GM21515 (cell line): ENCODE results near the gene SYNJ2.

Source experiments
- ATAC-seq: cut with Tn5 transposase; IDR thresholded peaks from one replicate; pipeline ENCODE4 v1.9.1; 2021; ENCODE audit not compliant: unreplicated experiment

The SYNJ2 gene

DNA sequence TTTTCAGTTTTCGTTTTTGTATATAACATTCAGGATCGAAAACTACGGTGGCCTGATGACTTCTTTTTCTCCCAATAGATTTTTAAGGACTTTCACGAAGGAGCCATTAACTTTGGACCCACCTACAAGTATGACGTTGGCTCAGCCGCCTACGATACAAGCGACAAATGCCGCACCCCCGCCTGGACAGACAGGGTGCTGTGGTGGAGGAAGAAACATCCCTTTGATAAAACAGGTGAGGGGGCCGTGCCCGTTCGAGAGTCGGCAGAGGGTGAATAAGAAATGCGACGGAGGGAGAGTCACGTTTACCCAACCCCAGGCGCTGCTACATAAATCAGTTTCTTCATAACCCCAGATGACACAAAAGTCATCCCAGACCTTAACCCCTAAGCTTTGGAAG lies 94.9 kb downstream of the SYNJ2 start:
- no peak for ATAC-seq

DNA sequence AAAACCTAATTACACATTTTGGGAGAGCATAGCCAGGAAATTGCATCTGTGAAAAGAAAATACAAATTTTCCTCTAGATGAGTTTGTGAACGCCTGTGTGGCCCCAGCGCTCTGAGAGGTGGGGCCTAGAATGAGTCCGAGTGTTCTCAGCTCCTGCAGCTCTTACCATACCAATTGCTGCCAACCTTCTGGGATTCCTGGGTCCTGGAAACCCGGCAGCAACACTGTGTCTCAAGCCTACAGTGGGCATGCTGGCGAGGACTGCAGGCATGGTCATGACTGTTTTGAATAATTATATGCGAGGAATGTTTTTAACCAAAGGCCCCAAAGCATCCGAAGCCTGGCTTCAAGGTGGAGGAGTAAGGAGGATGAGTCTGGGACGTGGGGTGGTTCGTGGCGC lies 96.0 kb downstream of the SYNJ2 start:
- ATAC-seq = no peak

DNA sequence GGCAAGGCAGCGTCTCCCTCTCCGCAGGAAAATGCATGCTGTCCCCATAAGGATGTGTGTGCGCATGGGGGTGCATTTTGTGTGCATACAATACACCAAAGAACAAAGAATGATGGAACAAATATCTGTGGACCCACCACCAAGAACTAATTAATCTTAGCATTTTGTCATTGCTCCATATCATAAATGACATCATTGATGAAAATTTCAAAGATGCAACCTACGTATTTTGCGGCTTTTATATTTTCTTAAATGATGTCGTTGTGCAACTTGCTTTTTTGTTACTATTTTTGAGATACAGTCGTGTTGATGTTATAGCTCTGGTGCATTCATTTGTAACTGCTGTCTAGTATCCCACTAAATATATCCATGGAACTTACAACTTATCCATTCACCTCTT lies 96.7 kb downstream of the SYNJ2 start:
- no peak for ATAC-seq

DNA sequence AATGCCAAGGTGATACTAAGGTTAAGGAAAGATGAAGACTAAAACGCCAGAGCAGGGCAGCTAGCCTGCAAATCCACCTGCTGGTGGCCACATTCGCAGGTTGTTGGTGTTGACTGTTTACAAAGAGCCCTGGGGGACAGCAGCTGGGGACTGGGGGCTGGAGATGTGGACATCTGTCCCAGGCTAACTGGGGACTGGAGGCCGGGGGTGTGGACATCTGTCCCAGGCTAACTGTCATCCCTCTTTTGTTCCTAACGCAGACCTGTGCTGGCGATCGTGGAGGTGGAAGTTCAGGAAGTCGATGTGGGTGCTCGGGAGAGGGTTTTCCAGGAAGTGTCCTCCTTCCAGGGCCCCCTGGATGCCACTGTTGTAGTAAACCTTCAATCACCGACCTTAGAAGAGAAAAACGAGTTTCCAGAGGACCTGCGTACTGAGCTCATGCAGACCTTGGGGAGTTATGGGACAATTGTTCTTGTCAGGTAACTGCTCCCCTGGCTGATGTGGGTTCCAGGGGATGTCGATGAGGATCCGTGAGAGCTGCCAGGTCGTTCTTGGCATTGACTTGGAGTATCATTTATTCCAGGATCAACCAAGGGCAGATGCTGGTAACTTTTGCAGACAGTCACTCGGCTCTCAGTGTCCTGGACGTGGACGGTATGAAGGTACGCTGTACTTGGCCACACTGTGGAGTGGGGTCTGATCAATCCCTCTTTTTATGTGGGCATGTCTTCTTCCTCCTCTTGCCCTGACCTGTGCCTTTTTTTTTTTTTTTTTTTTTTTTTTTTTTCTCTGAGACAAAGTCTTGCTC lies 99.4 kb downstream of the SYNJ2 start:
- no peak for ATAC-seq

DNA sequence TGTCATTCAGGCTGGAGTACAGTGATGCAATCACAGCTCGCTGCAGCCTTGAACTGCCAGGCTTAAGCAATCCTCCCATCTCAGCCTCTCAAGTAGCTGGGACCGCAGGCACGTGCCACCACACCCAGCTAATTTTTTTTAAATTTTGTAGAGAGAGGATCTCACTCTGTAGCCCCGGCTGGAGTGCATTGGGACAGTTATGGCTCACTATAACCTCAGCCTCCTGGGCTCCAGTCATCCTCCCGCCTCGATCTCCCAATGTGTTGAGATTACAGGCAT lies 99.9 kb downstream of the SYNJ2 start:
- ATAC-seq = no peak

DNA sequence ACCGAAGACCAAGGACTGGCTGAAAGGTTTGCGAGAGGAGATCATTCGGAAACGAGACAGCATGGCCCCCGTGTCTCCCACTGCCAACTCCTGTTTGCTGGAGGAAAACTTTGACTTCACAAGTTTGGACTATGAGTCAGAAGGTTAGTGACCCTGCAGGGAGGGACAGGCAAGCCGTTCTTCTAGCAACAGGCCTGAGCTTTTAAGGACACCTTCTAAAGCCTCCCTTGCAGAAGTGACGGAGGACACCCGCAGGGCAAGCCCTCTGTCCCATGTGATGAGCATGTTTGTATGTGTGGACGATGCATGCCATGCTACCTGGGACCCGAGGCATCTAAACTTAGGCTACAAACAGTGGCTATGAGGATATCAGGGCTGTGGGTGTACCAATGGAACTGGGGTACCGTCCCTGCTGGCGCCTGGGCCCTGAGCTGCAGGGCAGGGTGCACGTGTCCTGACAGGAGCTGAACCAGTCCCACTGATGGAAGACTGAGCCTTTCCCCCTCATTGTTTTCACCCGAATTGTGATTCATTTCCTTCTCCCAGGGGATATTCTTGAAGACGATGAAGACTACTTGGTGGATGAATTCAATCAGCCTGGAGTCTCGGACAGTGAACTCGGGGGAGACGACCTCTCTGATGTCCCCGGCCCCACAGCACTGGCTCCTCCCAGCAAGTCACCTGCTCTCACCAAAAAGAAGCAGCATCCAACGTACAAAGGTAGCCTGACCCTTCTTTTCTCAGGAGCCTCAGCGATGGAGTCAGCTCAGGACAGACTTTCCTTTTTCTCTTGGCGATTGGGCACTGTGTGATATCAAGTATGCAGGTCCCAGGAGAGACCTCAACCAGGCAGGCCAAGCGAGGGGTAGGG lies 102.0 kb downstream of the SYNJ2 start:
- no peak for ATAC-seq

DNA sequence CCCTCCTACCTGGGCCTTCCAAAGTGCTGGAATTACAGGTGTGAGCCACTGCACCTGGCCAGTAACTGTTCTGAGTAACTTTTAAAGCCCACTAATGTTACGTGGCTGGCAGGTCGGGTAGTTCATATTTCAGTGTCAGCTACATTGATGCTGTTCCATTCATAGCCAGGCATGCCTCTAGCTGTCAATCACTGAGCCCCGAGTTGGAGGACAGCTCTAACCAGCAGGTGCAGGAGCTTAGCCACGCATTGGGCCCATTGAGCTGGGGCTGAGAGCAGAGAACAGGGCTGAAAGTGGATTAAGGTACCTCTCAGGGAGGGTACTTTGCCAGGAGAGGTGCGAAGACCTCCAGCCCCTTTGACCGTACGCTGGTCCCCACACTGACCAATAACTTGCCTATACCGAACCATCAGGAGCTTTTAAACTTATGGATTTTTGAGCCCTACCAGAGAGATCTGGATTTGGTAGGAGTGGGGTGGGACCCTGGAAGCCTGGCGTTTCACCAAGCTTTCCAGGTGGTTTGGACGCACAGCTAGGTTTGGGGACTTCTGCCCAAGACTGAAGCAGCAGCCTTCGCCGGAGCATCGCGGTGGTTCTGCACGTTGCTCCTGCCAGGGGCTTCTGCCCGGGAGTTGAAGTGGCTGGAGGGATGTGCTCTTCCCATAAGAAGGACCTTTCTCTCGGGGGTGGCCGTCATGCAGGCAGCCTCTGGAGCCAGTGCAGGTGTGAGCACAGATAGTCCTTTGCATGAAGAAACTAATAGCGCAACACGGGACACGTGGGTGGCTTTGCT lies 103.8 kb downstream of the SYNJ2 start:
- ATAC-seq = no peak

DNA sequence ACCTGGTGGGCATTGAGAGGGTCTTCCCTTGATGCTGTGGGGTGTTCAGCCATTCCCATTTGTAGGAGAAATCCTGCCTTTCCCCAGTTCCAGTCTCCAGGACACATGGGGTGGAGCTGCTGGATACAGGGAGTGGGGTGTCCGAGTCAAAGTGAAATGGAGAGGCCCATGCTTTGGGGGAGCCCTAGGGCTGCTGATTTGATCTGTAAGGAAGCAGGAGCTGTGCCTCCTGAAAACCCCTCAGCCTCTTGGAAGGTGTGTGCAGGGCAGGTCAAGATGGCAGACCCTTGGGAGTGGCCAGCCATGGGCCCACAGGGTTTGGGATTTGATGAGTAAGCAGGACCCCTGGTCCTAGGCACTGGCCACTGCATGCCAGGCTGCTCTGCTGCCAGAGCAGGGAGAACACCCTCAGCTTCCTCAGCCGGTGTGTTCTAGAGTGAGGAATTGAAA lies 104.4 kb downstream of the SYNJ2 start:
- no peak for ATAC-seq

DNA sequence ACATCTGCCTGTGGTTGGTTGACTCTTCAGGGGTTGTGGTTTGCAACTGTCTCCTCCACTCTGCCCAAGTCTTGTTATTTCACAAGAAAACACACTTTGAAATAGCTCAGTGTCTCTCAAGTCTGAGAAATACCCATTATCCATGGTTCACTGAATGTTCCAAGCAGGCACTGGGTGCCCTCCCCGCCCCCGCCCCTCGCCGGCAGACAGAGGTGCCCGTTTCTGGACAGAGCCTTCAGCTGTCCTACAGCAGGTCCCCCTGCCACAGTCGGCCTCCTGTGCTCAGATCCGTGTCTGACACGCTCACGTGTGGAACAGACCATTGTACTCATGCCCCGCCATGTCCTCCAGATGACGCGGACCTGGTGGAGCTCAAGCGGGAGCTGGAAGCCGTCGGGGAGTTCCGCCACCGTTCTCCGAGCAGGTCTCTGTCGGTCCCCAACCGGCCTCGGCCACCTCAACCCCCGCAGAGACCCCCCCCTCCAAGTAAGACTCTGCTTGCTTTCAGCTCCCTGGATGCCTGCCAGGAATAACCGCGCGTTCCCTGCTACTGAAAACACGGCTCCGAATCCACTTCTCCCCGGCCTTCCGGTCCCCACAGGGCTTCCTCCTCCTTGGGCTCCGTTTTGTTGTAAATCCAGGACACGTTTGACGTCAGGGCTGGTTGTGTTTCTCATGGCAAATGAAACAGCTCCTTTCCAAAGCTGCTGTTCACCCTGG lies 105.0 kb downstream of the SYNJ2 start:
- no peak for ATAC-seq

DNA sequence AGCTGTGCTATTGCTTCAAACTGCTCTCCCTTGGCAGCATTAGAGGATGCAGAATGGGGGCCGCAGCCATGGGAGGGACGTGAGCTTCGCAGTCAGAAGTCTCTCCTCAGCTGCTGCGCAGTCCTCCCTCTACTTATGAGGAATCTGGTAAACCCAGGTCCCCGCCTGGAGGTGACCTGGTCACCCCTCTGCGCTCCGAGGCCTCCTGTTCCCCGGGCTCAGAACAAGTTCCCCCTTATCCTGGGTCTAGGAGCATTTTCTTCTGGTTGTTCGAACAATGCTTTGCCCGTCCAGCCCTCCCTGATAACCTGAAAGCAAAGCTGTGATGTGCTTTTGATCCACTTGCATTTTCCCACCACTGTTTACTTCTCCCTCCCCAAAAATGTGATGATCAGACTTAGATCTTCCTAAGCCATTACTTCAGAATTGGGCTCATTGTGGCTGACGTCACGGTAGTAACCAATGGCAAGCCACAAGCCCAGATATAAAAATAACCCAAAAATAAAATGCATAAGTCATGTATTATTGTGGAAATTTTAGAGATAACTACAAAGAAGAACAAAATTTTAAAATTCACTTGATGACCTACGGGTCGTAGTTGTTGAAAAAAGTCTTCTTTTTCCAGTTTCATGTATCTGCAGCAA lies 105.7 kb downstream of the SYNJ2 start:
- no peak for ATAC-seq

DNA sequence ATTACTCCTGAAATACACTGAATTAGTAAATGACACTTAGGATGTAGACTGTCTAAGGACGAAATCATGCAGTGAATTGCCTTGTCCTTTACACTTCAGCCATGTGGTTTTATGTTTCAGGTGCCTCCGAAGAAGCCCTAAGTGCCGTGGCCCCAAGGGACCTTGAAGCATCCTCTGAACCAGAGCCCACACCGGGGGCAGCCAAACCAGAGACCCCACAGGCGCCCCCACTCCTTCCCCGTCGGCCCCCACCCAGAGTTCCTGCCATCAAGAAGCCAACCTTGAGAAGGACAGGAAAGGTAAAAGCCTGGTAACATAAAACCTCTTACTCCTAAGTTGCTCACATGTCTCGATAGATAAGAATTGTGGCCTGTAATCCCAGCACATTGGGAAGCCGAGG lies 111.1 kb downstream of the SYNJ2 start:
- ATAC-seq = no peak

DNA sequence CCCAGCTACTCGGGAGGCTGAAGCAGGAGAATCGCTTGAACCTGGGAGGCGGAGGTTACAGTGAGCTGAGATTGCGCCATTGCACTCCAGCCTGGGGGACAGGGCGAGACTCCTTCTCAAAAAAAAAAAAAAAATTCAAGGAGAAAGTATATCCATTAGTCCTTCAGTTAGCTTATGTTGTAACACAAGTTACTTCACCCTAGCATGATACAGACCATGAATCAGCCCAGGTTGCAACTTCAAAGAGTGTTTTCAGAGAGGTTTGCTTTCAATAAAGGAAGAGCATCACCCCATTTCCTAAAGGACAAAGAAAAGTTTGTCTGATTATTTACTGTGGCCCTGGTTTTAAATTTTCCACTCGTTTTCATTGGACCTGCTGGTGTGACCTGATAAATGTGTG lies 113.4 kb downstream of the SYNJ2 start:
- ATAC-seq = no peak

DNA sequence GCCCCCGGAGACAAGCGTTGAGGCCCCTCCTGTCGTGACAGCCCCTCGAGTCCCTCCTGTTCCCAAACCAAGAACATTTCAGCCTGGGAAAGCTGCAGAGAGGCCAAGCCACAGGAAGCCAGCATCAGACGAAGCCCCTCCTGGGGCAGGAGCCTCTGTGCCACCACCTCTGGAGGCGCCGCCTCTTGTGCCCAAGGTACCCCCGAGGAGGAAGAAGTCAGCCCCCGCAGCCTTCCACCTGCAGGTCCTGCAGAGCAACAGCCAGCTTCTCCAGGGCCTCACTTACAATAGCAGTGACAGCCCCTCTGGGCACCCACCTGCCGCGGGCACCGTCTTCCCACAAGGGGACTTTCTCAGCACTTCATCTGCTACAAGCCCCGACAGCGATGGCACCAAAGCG lies 114.0 kb downstream of the SYNJ2 start:
- ATAC-seq = no peak

DNA sequence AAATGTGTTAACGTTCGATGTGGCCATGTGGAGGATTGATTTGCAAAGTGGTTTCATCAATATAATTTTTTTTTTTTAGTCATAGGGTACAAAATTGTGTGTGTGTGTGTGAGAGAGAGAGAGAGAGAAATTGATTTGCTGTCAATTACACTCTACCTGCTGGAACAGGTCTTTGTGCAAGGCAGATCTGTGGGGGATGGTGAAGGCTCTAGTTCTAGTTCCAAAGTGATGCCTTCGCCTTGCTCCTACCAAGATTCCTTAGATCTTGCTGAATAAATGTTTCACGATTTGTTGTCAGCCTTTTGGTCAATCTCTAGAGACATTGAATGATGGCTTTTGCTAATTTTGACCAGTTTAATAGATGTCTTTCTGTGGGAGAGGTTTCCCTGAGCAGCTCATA lies 121.6 kb downstream of the SYNJ2 start:
- no peak for ATAC-seq

DNA sequence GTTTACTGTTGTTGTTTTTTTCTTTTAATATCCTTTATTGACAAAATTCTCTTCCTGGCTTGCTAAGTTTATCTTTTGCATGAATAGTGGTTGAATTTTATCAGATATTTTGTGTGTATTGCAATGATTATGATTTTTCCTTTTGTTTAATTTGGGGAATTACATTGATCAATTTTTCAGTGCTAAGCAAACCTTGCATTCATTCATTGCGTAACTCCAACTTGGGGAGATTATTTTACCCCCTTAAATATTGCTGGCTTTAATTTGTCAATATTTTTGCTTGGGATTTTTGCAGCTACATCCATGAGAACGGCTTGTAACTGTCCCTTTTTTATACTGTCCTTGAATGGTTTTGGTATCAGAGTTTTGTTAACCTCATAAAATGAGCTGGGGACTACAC lies 123.0 kb downstream of the SYNJ2 start:
- no peak for ATAC-seq

DNA sequence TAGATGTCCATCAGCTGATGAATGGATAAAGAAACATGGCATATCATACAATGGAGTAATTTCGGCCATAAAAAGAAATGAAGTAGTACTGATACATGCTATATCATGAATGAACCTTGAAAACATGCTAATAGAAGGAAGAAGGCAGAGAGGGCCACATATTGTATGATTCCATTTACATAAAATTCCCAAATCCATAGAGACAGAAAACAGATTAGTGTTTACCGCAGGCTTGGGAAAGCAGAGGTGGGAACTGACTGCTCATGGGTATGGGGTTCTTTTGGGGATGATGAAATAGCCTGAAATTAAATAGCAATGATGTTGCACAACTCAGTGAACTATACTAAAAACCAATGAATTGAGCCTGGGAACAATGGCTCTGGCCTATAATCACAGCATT lies 128.1 kb downstream of the SYNJ2 start:
- ATAC-seq = no peak

DNA sequence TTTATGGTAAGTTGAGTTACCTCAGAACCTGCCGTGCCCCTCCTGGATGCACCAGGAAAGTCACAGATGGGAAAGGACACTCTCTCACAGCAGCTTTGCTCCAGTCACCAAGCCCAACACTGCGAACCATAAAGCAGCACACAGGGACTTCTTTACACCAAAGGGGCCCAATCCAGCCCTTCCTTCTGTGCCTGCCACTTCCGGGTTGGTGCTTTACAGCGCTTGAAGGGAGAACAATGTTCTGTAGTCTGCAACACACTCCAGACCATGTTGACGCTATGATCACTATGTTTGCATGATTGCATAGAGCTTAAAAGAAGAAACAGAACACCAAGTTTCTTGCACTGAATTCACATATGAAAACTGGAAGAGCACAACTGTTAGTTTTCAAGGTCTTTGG lies 129.3 kb downstream of the SYNJ2 start:
- ATAC-seq = no peak

DNA sequence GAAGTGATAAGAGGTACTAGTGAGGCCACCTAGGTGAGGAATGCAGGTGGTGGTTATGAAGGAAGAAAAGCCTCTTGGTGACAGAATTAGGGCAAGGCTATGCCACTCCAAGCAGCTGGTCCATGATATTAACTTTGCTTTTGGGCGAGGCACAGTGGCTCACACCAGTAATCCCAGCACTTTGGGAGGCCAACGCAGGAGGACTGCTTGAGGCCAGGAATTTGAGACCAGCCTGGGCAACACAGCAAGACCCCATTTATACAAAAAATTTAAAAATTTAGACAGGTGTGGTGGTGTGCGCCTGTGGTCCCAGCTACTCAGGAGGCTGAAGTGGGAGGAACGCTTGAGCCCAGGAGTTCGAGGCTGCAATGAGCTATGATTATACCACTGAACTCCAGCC lies 130.3 kb downstream of the SYNJ2 start:
- ATAC-seq = no peak

DNA sequence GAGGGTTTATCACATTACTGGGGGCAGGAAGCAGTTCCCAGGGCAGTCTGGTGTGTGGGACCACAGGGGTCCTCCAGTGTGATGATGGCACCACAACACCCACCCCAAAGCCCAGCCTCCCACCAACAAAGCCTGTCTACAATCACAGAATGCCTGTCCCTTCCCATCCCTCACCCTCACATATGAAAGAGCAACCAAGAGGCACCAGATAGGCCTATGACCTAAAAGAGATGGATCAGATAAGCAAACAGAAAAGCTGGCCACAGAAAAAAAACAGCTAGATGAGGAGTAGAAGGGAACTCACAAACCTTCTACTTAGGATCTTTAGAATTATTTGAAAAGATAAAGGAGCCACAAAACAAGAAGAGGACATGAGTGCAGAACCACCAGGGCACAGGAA lies 132.1 kb downstream of the SYNJ2 start:
- ATAC-seq = no peak

DNA sequence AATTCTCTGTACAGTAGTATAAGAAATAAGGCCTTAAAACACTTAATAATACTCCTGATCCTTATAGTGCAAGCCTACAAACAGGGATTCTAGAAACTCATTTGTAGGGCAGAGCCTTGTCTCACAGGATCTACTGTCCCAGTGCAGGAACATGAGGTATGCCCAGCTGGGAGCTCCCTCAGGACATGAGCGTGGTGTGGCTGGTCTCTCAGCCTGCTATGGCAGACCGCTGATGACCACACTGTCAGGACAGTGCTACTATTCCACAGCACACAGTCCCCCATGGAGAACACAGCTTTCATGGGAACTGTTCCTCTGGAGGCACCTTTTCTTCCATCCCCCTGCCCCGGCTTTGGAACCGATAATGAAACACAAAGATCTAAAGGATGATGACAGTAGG lies 133.4 kb downstream of the SYNJ2 start:
- ATAC-seq = no peak

DNA sequence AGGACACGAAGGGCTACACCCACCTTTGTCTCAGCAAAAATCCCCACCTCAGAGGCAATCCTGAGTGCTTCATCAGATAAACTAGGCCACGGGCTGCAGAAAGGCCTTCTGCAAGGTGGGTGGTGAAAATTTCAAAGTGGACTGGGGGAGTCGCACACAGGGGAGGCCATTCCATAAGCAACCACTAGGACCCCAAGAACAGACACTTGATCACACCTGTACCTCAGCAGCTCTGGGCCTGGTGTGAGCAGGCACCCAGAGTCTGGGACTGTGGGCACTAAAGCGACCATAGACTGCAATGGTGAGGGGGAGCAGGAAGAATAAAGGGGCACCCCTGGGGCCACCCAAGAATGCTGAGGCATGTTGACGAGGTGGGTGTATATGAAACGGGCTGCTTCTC lies 133.8 kb downstream of the SYNJ2 start:
- ATAC-seq = no peak
